Stimulated activated CD4-positive, alpha-beta T cell treated with anti-CD3 and anti-CD28 coated beads, Interleukin-2, amount 100 ng/mL, for 48 hours (primary cell): ENCODE measurements around the gene PSAPL1.
"Not testable (repeated sequence)": the region's sequence is repeated elsewhere in the genome, so short reads cannot be mapped to it uniquely, and the experiment has no call there.

ENCODE experiments used
- DNase-seq, 2 donors: peaks; one replicate each; pipeline ENCODE4 v3.0.0-alpha.2; 2020

PSAPL1 gene

GRCh38 chr4:7457201-7458065 lies 22.7 kb upstream of the PSAPL1 start:
- DNase-seq = no peak

- not testable (repeated sequence) for DNase-seq
These were observed 18.1 kb upstream of the PSAPL1 start for GRCh38 chr4:7452802-7453201.

GRCh38 chr4:7451800-7452199 lies 17.1 kb upstream of the PSAPL1 start:
- no peak for DNase-seq

GRCh38 chr4:7451434-7451789 lies 16.7 kb upstream of the PSAPL1 start:
- no peak for DNase-seq

GRCh38 chr4:7450775-7451433 lies 16.2 kb upstream of the PSAPL1 start:
- DNase-seq = no peak

GRCh38 chr4:7448036-7448435 lies 13.3 kb upstream of the PSAPL1 start:
- no peak for DNase-seq

- no peak for DNase-seq
These were observed 12.5 kb upstream of the PSAPL1 start for GRCh38 chr4:7447236-7447635.

- DNase-seq = no peak
These were observed 10.0 kb upstream of the PSAPL1 start for GRCh38 chr4:7444731-7445130.

GRCh38 chr4:7444314-7444713 lies 9.6 kb upstream of the PSAPL1 start:
- no peak for DNase-seq

- DNase-seq = no peak
These were observed 7.9 kb upstream of the PSAPL1 start for GRCh38 chr4:7442574-7443162.

GRCh38 chr4:7441201-7441600 lies 6.5 kb upstream of the PSAPL1 start:
- no peak for DNase-seq

GRCh38 chr4:7439699-7440098 lies 5.0 kb upstream of the PSAPL1 start:
- DNase-seq = no peak

- no peak for DNase-seq
These were observed 1.5 kb upstream of the PSAPL1 start for GRCh38 chr4:7436256-7436655.

GRCh38 chr4:7435471-7436061 lies 836 bp upstream of the PSAPL1 start:
- no peak for DNase-seq

- no peak for DNase-seq
These were observed 477 bp downstream of the PSAPL1 start for GRCh38 chr4:7434141-7434765.

- no peak for DNase-seq
These were observed 1.2 kb downstream of the PSAPL1 start for GRCh38 chr4:7433376-7434140.

GRCh38 chr4:7432531-7433375 lies 2.0 kb downstream of the PSAPL1 start:
- no peak for DNase-seq

GRCh38 chr4:7431696-7432530 lies 2.8 kb downstream of the PSAPL1 start:
- DNase-seq = no peak

- no peak for DNase-seq
These were observed 3.6 kb downstream of the PSAPL1 start for GRCh38 chr4:7430965-7431695.
